ENCODE data around the gene HAUS6.
"Not testable (repeated sequence)": the region's sequence is repeated elsewhere in the genome, so short reads cannot be mapped to it uniquely, and the experiment has no call there.

Gene HAUS6

GRCh38 chr9:19104515-19105282 is 2.0 kb upstream of the HAUS6 start:
- no peak for TF ChIP-seq EZH2 (IDR thresholded peaks at IDR 0.05; ENCODE audit: borderline replicate concordance, low read length)
- no peak for TF ChIP-seq CTCF (IDR thresholded peaks at IDR 0.05; ENCODE audit: low read length)
- Histone ChIP-seq H3K9ac (ENCODE audit: low read length) (no peak overlapping the region), H3K27me3 (ENCODE audit: insufficient read depth, low read length) (no peaks in the 10 kb centered on the region), H3K4me3 (ENCODE audit: low read depth, low read length, poor library complexity, severe bottlenecking) (no peak overlapping the region), H3K9me3 (ENCODE audit: low read length) (no peaks in the 10 kb centered on the region), H3K4me2 (ENCODE audit: low read length) (no peak overlapping the region), H3F3A (ENCODE audit: insufficient read depth, low read length) (no peaks in the 10 kb centered on the region), H2AFZ (ENCODE audit: low read length) (no peak overlapping the region), H4K20me1 (ENCODE audit: insufficient read depth, low read length) (no peaks in the 10 kb centered on the region), H3K79me2 (ENCODE audit: insufficient read depth, low read length) (peaks cover 27% of the 10 kb centered on the region), H3K4me1 (ENCODE audit: insufficient read depth, low read length, severe bottlenecking) (peaks cover 21% of the 10 kb centered on the region), H3K36me3 (ENCODE audit: insufficient read depth, low read length) (peaks cover 11% of the 10 kb centered on the region), H3K9me2 (ENCODE audit: low read depth, low read length) (no peaks in the 10 kb centered on the region), H3K27ac (ENCODE audit: low read depth, low read length, poor library complexity, severe bottlenecking) (no peak overlapping the region)

- Histone ChIP-seq H3K9me3 (ENCODE audit: low read length) (no peaks in the 10 kb centered on the region), H3K27me3 (ENCODE audit: insufficient read depth, low read length) (no peaks in the 10 kb centered on the region), H3K9ac (ENCODE audit: low read length) (peak overlapping the region; percentile 82), H4K20me1 (ENCODE audit: insufficient read depth, low read length) (no peaks in the 10 kb centered on the region), H2AFZ (ENCODE audit: low read length) (no peak overlapping the region), H3K36me3 (ENCODE audit: insufficient read depth, low read length) (peaks cover 19% of the 10 kb centered on the region), H3K79me2 (ENCODE audit: insufficient read depth, low read length) (peaks cover 49% of the 10 kb centered on the region), H3K4me2 (ENCODE audit: low read length) (peak overlapping the region; percentile 80), H3K4me1 (ENCODE audit: insufficient read depth, low read length, severe bottlenecking) (peaks cover 30% of the 10 kb centered on the region), H3F3A (ENCODE audit: insufficient read depth, low read length) (no peaks in the 10 kb centered on the region), H3K27ac (ENCODE audit: low read depth, low read length, poor library complexity, severe bottlenecking) (peak overlapping the region; percentile 47), H3K9me2 (ENCODE audit: low read depth, low read length) (no peaks in the 10 kb centered on the region), H3K4me3 (ENCODE audit: low read depth, low read length, poor library complexity, severe bottlenecking) (peak overlapping the region; percentile 84)
- TF ChIP-seq CTCF (IDR thresholded peaks at IDR 0.05; ENCODE audit: low read length), result no peak
These were observed 498 bp downstream of the HAUS6 start for GRCh38 chr9:19102181-19102630.

- Histone ChIP-seq H3K36me3 (ENCODE audit: insufficient read depth, low read length) (peaks cover 24% of the 10 kb centered on the region), H3K9ac (ENCODE audit: low read length) (peak overlapping the region; percentile 82), H3K9me3 (ENCODE audit: low read length) (no peaks in the 10 kb centered on the region), H3K4me3 (ENCODE audit: low read depth, low read length, poor library complexity, severe bottlenecking) (peak overlapping the region; percentile 84), H3F3A (ENCODE audit: insufficient read depth, low read length) (no peaks in the 10 kb centered on the region), H3K4me1 (ENCODE audit: insufficient read depth, low read length, severe bottlenecking) (peaks cover 30% of the 10 kb centered on the region), H2AFZ (ENCODE audit: low read length) (no peak overlapping the region), H3K27ac (ENCODE audit: low read depth, low read length, poor library complexity, severe bottlenecking) (no peak overlapping the region), H3K9me2 (ENCODE audit: low read depth, low read length) (no peaks in the 10 kb centered on the region), H3K27me3 (ENCODE audit: insufficient read depth, low read length) (no peaks in the 10 kb centered on the region), H4K20me1 (ENCODE audit: insufficient read depth, low read length) (no peaks in the 10 kb centered on the region), H3K4me2 (ENCODE audit: low read length) (peak overlapping the region; percentile 80), H3K79me2 (ENCODE audit: insufficient read depth, low read length) (peaks cover 55% of the 10 kb centered on the region)
- TF ChIP-seq CTCF (IDR thresholded peaks at IDR 0.05; ENCODE audit: low read length) (no peak), EZH2 (IDR thresholded peaks at IDR 0.05; ENCODE audit: borderline replicate concordance, low read length) (no peak)
These were observed 1.5 kb downstream of the HAUS6 start for GRCh38 chr9:19101203-19101602.

- H3K79me2 ChIP-seq (ENCODE audit: insufficient read depth, low read length), result peaks cover 62% of the 10 kb centered on the region
- H3K27me3 ChIP-seq (ENCODE audit: insufficient read depth, low read length); H3K9me3 ChIP-seq (ENCODE audit: low read length); H3K9ac ChIP-seq (ENCODE audit: low read length); H3K4me3 ChIP-seq (ENCODE audit: low read depth, low read length, poor library complexity, severe bottlenecking); H3K9me2 ChIP-seq (ENCODE audit: low read depth, low read length); H3F3A ChIP-seq (ENCODE audit: insufficient read depth, low read length); H4K20me1 ChIP-seq (ENCODE audit: insufficient read depth, low read length); H2AFZ ChIP-seq (ENCODE audit: low read length); H3K27ac ChIP-seq (ENCODE audit: low read depth, low read length, poor library complexity, severe bottlenecking): not testable (repeated sequence)
- H3K4me2 ChIP-seq (ENCODE audit: low read length), result peak overlapping the region; percentile 25; the same call in 1 of the 2 replicates
- peaks cover 61% of the 10 kb centered on the region for H3K36me3 ChIP-seq (ENCODE audit: insufficient read depth, low read length)
- peaks cover 25% of the 10 kb centered on the region for H3K4me1 ChIP-seq (ENCODE audit: insufficient read depth, low read length, severe bottlenecking)
These were observed 5.3 kb downstream of the HAUS6 start for GRCh38 chr9:19097431-19097830.

Data from OCI-LY1 (cell line).